Smooth muscle cell (in vitro differentiated cells): Measurements from ENCODE around the gene MRTFA. TPM values are rescaled to one million over a fixed set of nuclear protein-coding genes. Genes with fewer than 3 reads are reported as not detected.
A peak's percentile ranks its signal among the peaks of the same experiment; 100 is the strongest.

Experiments used
- DNase-seq: peaks from one replicate; lab custom pipeline; 2025; ENCODE audit not compliant: unreplicated experiment; lab: John Stamatoyannopoulos, UW
- H2AFZ ChIP-seq: fragments of 200-600 bp; sonication (generic); 2 replicates; pipeline ENCODE4 v1.6.0; 2016; ENCODE audit warnings: antibody characterized with exemption, low read depth, mild to moderate bottlenecking
- H3F3A ChIP-seq: fragments of 200-600 bp; sonication (generic); 2 replicates; pipeline ENCODE4 v1.6.0; 2017; ENCODE audit warnings: antibody characterized with exemption, low read depth
- H3K27ac ChIP-seq: fragments of 200-600 bp; sonication (generic); 2 replicates; pipeline ENCODE4 v1.5.1; 2016; ENCODE audit warnings: low read depth, mild to moderate bottlenecking
- H3K27me3 ChIP-seq: fragments of 200-600 bp; sonication (generic); 2 replicates; pipeline ENCODE4 v1.6.1; 2016; ENCODE audit warnings: low read depth, mild to moderate bottlenecking
- H3K36me3 ChIP-seq: fragments of 200-600 bp; sonication (generic); 2 replicates; pipeline ENCODE4 v1.5.1; 2016; ENCODE audit warnings: low read depth
- H3K4me1 ChIP-seq: fragments of 200-600 bp; sonication (generic); 2 replicates; pipeline ENCODE4 v1.5.1; 2016; ENCODE audit warnings: low read depth
- H3K4me2 ChIP-seq: fragments of 200-600 bp; sonication (generic); 2 replicates; pipeline ENCODE4 v1.6.0; 2016; ENCODE audit warnings: mild to moderate bottlenecking
- H3K4me3 ChIP-seq: fragments of 200-600 bp; sonication (generic); 2 replicates; pipeline ENCODE4 v1.5.1; 2016; ENCODE audit warnings: mild to moderate bottlenecking
- H3K79me2 ChIP-seq: fragments of 200-600 bp; sonication (generic); 2 replicates; pipeline ENCODE4 v1.6.0; 2016; ENCODE audit warnings: low read depth, mild to moderate bottlenecking
- H3K9ac ChIP-seq: fragments of 200-600 bp; sonication (generic); 2 replicates; pipeline ENCODE4 v1.6.0; 2016; ENCODE audit warnings: low read depth
- H3K9me3 ChIP-seq: fragments of 200-600 bp; sonication (generic); replicated peaks from 2 replicates; pipeline ENCODE4 v1.5.1; 2016; ENCODE audit warnings: low read depth
- H4K20me1 ChIP-seq: fragments of 200-600 bp; sonication (generic); 2 replicates; pipeline ENCODE4 v1.6.0; 2016; ENCODE audit warnings: low read depth
- WGBS: methylation state at CpG from one replicate; pipeline ENCODE4 v1.1.7; 2016; ENCODE audit warnings: low lambda C conversion rate; 5-methylcytosine and 5-hydroxymethylcytosine counted together
- polyA plus RNA-seq: library from polyadenylated mRNA; unstranded; fragments of >200 nt; fragmentation: Nextera tagmentation; extraction: Ambion mirVana; gene quantifications from 2 replicates; pipeline ENCODE4 v1.2.1, GENCODE V29; 2016
- total RNA-seq: library from RNA; depleted of rRNA; stranded (reverse); fragments of >200 nt; gene quantifications from 2 replicates; pipeline ENCODE4 v1.2.3, GENCODE V29; 2014
- TF ChIP-seq, protein P1 (sequence below): fragments of 200-600 bp; sonication (generic); IDR thresholded peaks from 2 replicates; pipeline ENCODE4 v1.5.1; 2017; ENCODE audit warnings: borderline replicate concordance, mild to moderate bottlenecking, antibody characterized with exemption; ENCODE audit not compliant: insufficient read depth, poor library complexity, severe bottlenecking

The MRTFA gene
- total and polyA plus RNA-seq, 2 experiments from 2014 or later, result 25.5 to 41.7 TPM

GRCh38 chr22:40413873-40414272 lies 222.6 kb downstream of the MRTFA start:
- 96% methylated on average over 13 of the region's 13 CpGs for WGBS
- no peaks in the 10 kb centered on the region for H3K27me3 ChIP-seq
- no peaks in the 10 kb centered on the region for H3K4me1 ChIP-seq
- H3K4me3 ChIP-seq, result no peak overlapping the region
- H3K9ac ChIP-seq, result no peak overlapping the region
- no peak overlapping the region for H3K4me2 ChIP-seq
- no peaks in the 10 kb centered on the region for H3K79me2 ChIP-seq
- no peak for DNase-seq
- peaks cover 2% of the 10 kb centered on the region for H3K36me3 ChIP-seq
- no peaks in the 10 kb centered on the region for H3K9me3 ChIP-seq
- H3K27ac ChIP-seq, result peak overlapping the region; percentile 6
- TF ChIP-seq, protein P1, sequence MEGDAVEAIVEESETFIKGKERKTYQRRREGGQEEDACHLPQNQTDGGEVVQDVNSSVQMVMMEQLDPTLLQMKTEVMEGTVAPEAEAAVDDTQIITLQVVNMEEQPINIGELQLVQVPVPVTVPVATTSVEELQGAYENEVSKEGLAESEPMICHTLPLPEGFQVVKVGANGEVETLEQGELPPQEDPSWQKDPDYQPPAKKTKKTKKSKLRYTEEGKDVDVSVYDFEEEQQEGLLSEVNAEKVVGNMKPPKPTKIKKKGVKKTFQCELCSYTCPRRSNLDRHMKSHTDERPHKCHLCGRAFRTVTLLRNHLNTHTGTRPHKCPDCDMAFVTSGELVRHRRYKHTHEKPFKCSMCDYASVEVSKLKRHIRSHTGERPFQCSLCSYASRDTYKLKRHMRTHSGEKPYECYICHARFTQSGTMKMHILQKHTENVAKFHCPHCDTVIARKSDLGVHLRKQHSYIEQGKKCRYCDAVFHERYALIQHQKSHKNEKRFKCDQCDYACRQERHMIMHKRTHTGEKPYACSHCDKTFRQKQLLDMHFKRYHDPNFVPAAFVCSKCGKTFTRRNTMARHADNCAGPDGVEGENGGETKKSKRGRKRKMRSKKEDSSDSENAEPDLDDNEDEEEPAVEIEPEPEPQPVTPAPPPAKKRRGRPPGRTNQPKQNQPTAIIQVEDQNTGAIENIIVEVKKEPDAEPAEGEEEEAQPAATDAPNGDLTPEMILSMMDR, result no peak
- peaks cover 76% of the 10 kb centered on the region for H4K20me1 ChIP-seq
- peaks cover 13% of the 10 kb centered on the region for H3F3A ChIP-seq
- H2AFZ ChIP-seq, result no peak overlapping the region

GRCh38 chr22:40412441-40412840 lies 224.1 kb downstream of the MRTFA start:
- no peak for DNase-seq
- no peaks in the 10 kb centered on the region for H3K27me3 ChIP-seq
- TF ChIP-seq, protein P1, result no peak
- H3K4me1 ChIP-seq, result no peaks in the 10 kb centered on the region
- no peak overlapping the region for H3K9ac ChIP-seq
- H3K9me3 ChIP-seq, result no peaks in the 10 kb centered on the region
- no peak overlapping the region for H2AFZ ChIP-seq
- H3K36me3 ChIP-seq, result peaks cover 2% of the 10 kb centered on the region
- H3K4me2 ChIP-seq, result no peak overlapping the region
- H4K20me1 ChIP-seq, result peaks cover 73% of the 10 kb centered on the region
- no peak overlapping the region for H3K4me3 ChIP-seq
- peaks cover 13% of the 10 kb centered on the region for H3F3A ChIP-seq
- no peak overlapping the region for H3K27ac ChIP-seq
- H3K79me2 ChIP-seq, result no peaks in the 10 kb centered on the region
- WGBS, result 91% methylated on average over 2 of the region's 2 CpGs

DNA sequence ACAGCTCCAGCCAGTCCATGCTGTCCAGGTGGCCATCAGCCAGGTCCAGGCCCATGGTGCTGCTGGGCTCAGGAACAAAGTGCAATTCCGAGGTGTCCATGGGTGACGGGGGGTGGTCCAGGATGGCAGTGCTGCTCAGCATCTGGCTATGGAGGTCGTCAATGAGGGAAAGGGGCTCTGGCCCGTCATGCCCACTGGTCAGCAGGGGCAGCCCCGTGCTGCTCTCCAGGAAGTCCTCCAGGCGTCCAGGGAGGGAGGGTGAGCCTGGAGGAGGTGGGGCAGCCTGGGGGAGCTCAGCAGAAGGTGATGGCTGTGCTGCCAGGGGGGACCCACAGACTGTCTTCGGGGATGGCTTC lies 225.0 kb downstream of the MRTFA start:
- no peak overlapping the region for H3K9ac ChIP-seq
- no peak overlapping the region for H3K4me3 ChIP-seq
- peaks cover 70% of the 10 kb centered on the region for H4K20me1 ChIP-seq
- 99% methylated on average over 7 of the region's 7 CpGs for WGBS
- TF ChIP-seq, protein P1, result no peak
- no peak overlapping the region for H2AFZ ChIP-seq
- H3K27me3 ChIP-seq, result no peaks in the 10 kb centered on the region
- peaks cover 13% of the 10 kb centered on the region for H3F3A ChIP-seq
- H3K36me3 ChIP-seq, result no peaks in the 10 kb centered on the region
- H3K9me3 ChIP-seq, result no peaks in the 10 kb centered on the region
- no peak overlapping the region for H3K27ac ChIP-seq
- no peaks in the 10 kb centered on the region for H3K4me1 ChIP-seq
- H3K4me2 ChIP-seq, result no peak overlapping the region
- H3K79me2 ChIP-seq, result no peaks in the 10 kb centered on the region
- DNase-seq, result no peak

GRCh38 chr22:40410731-40411505 lies 225.6 kb downstream of the MRTFA start:
- no peak overlapping the region for H2AFZ ChIP-seq
- peaks cover 66% of the 10 kb centered on the region for H4K20me1 ChIP-seq
- no peaks in the 10 kb centered on the region for H3K27me3 ChIP-seq
- whole genome bisulfite sequencing, result 96% methylated on average over 13 of the region's 13 CpGs
- no peak for DNase-seq
- H3K4me1 ChIP-seq, result no peaks in the 10 kb centered on the region
- no peak overlapping the region for H3K27ac ChIP-seq
- no peak overlapping the region for H3K9ac ChIP-seq
- no peaks in the 10 kb centered on the region for H3K36me3 ChIP-seq
- no peaks in the 10 kb centered on the region for H3K79me2 ChIP-seq
- TF ChIP-seq, protein P1, result no peak
- H3K4me2 ChIP-seq, result no peak overlapping the region
- no peaks in the 10 kb centered on the region for H3K9me3 ChIP-seq
- H3F3A ChIP-seq, result peaks cover 13% of the 10 kb centered on the region
- no peak overlapping the region for H3K4me3 ChIP-seq
